ENCODE measurements around the gene ARHGAP25.

The ARHGAP25 gene

DNA sequence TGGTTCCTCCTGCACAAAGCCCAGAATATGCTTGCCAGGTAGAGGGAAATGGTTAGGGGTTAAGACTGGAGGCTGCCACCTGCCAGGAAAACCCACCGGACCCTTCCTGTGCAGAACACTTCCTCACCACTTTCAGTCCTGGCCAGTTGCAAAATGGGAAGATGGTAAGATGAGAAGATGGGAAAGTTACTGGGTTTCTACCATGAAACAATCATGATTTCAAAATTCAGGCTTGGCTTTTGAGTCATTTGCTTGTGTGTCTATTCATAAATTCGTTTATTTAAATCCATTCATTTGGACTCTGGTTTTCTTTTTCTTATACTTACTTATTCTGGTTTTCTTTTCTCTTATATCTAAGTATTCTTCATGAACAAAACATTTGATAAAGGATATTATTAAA is 129.4 kb downstream of the ARHGAP25 start:
- Histone ChIP-seq H3K4me1 (ENCODE audit: insufficient read depth, low read length) (no peaks in the 10 kb centered on the region; the same call in 1 of the 2 replicates), H3K36me3 (ENCODE audit: insufficient read depth, low read length) (no peaks in the 10 kb centered on the region), H3K9me3 (ENCODE audit: control insufficient read depth, insufficient read depth, low read length) (no peaks in the 10 kb centered on the region), H3K9ac (ENCODE audit: low read depth, low read length) (no peak overlapping the region)

DNA sequence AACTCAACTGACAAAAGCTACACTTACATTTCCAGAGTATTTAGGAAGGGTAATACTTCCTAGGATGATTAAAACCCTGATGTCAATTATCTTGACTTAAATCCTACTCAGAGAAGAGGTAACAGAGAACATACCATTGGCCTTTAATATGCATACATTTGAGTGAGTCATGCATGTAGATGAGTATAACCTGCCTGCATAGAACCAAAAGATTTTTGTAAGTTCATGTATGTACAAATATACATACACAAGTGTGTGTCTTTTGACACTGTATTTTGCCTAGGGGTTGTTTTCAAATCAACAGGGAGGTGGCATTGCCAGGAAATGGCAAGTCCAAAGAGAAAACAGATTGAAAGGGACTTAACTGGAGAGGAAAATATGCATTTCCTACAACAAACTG is 130.5 kb downstream of the ARHGAP25 start:
- Histone ChIP-seq H3K9me3 (ENCODE audit: control insufficient read depth, insufficient read depth, low read length) (no peaks in the 10 kb centered on the region), H3K9ac (ENCODE audit: low read depth, low read length) (no peak overlapping the region), H3K36me3 (ENCODE audit: insufficient read depth, low read length) (no peaks in the 10 kb centered on the region), H3K4me1 (ENCODE audit: insufficient read depth, low read length) (no peaks in the 10 kb centered on the region; the same call in 1 of the 2 replicates)

DNA sequence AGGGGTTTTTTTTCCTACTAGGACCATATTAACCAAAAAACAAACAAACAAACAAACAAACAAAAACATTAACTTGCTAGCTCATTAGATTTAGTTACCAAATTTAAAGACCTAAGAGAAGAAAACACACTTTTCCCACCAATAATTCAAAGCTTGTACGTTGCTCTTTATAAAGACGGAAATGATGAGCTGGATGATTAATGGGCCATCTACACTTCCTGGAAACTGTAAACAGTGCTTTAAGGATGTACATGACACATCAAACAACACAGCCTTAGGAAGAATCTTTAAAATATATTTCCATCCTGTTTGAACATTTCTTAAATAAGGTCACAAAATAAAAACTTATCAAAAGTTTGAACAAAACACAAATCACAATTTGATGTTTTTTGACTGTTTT is 135.6 kb downstream of the ARHGAP25 start:
- no peaks in the 10 kb centered on the region for H3K36me3 ChIP-seq (ENCODE audit: insufficient read depth, low read length)
- no peaks in the 10 kb centered on the region for H3K9me3 ChIP-seq (ENCODE audit: control insufficient read depth, insufficient read depth, low read length)
- no peaks in the 10 kb centered on the region for H3K4me1 ChIP-seq (ENCODE audit: insufficient read depth, low read length)
- H3K9ac ChIP-seq (ENCODE audit: low read depth, low read length), result no peak overlapping the region

DNA sequence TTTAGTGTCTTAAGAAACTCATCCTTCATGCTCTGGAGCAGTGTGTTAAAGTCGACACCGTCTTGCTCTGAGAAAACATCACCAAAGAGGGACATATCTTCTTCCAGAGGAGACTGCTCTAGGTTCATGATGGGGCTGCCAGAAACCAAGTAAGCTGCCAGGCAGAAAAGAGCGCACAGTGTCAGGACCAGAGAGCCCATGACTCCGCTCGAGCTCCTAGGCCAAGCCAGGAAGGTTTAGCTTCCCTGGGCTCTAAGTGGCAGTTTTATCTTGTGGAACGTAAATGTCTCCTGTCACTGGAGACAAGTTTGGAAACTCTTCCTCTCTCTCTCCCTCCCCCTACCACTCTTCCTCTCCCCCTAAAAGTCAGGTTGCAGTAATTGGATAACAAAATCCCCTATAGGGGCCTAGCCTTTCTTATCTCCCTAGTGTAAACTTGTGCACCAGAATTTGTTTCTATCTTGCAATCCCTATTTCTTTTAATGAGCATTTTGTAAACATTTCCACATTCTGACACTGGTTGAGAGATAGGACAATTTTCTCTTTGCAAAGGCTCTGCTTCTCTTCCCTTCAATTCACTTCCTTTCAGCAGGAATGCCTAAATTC is 136.7 kb downstream of the ARHGAP25 start, which contains the start of gene BMP10:
TSS of gene BMP10 (minus strand) at position 239 of the 606 bp plus-strand sequence. CDS start at position 200, 39 bp downstream.
- no peak within 1 kb of the TSS for H3K9ac ChIP-seq (ENCODE audit: low read depth, low read length)
- no peaks in the 10 kb centered on the region for H3K36me3 ChIP-seq (ENCODE audit: insufficient read depth, low read length)
- no peaks in the 10 kb centered on the region for H3K4me1 ChIP-seq (ENCODE audit: insufficient read depth, low read length)
- H3K9me3 ChIP-seq (ENCODE audit: control insufficient read depth, insufficient read depth, low read length), result no peaks in the 10 kb centered on the region

Measured in ES-I3 (cell line).